HCT116 (cell line): ENCODE data around the gene ZBTB7C.

Experiments
- CTCF ChIP-seq, 3 experiments: fragments of 200-600 bp in 1 of 3; sonication (generic) in 1 of 3; IDR thresholded peaks in 2 of 3; conservative IDR thresholded peaks in 1 of 3; 2 replicates each; pipeline ENCODE4 v1.5.1; 2012 to 2017; ENCODE audit warnings: low read depth in 2 of 3, low read length in 2 of 3, antibody characterized with exemption in 1 of 3, borderline replicate concordance in 1 of 3, control low read depth in 1 of 3, mild to moderate bottlenecking in 1 of 3, mixed read lengths in 1 of 3, mixed run types in 1 of 3, moderate library complexity in 1 of 3; ENCODE audit not compliant: insufficient read depth in 1 of 3
- EZH2 ChIP-seq: fragments of 200-600 bp; sonication (generic); IDR thresholded peaks from 2 replicates; pipeline ENCODE4 v1.6.1; 2017; ENCODE audit warnings: antibody characterized with exemption, mixed run types
- POLR2A ChIP-seq: IDR thresholded peaks from 2 replicates; pipeline ENCODE4 v1.7.0; 2011; ENCODE audit warnings: borderline replicate concordance; ENCODE audit not compliant: insufficient read depth, insufficient read length; ENCODE audit errors: extremely low read depth
- SP1 ChIP-seq: IDR thresholded peaks from 2 replicates; pipeline ENCODE4 v1.6.1; 2012; ENCODE audit warnings: low read depth
- TCF7L2 ChIP-seq: IDR thresholded peaks from 2 replicates; pipeline ENCODE4 v1.7.0; 2011; ENCODE audit warnings: borderline replicate concordance, inconsistent platforms; ENCODE audit not compliant: insufficient read depth, insufficient read length; ENCODE audit errors: extremely low read depth
- ZBTB33 ChIP-seq: IDR thresholded peaks from 2 replicates; pipeline ENCODE4 v1.6.1; 2011; ENCODE audit warnings: mild to moderate bottlenecking, low read length, moderate library complexity; ENCODE audit not compliant: insufficient replicate concordance; ENCODE audit errors: extremely low read depth
- TF ChIP-seq, protein P1 (sequence below): IDR thresholded peaks from 2 replicates; pipeline ENCODE4 v1.6.1; 2012; ENCODE audit warnings: low read depth

GRCh38 chr18:48044944-48045343 is 364.2 kb downstream of the ZBTB7C start:
- TF ChIP-seq EZH2 (no peak), CTCF (IDR thresholded peaks at IDR 0.05 in 2 of 3, conservative IDR thresholded peaks at IDR 0.05 in 1 of 3; ENCODE audit: borderline replicate concordance in 1 of 3, insufficient read depth in 1 of 3, low read depth in 2 of 3, low read length in 2 of 3) (no peak), SP1 (no peak), TCF7L2 (no peak), POLR2A (no peak), ZBTB33 (no peak)
- TF ChIP-seq, protein P1, sequence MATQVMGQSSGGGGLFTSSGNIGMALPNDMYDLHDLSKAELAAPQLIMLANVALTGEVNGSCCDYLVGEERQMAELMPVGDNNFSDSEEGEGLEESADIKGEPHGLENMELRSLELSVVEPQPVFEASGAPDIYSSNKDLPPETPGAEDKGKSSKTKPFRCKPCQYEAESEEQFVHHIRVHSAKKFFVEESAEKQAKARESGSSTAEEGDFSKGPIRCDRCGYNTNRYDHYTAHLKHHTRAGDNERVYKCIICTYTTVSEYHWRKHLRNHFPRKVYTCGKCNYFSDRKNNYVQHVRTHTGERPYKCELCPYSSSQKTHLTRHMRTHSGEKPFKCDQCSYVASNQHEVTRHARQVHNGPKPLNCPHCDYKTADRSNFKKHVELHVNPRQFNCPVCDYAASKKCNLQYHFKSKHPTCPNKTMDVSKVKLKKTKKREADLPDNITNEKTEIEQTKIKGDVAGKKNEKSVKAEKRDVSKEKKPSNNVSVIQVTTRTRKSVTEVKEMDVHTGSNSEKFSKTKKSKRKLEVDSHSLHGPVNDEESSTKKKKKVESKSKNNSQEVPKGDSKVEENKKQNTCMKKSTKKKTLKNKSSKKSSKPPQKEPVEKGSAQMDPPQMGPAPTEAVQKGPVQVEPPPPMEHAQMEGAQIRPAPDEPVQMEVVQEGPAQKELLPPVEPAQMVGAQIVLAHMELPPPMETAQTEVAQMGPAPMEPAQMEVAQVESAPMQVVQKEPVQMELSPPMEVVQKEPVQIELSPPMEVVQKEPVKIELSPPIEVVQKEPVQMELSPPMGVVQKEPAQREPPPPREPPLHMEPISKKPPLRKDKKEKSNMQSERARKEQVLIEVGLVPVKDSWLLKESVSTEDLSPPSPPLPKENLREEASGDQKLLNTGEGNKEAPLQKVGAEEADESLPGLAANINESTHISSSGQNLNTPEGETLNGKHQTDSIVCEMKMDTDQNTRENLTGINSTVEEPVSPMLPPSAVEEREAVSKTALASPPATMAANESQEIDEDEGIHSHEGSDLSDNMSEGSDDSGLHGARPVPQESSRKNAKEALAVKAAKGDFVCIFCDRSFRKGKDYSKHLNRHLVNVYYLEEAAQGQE: no peak
